Measurements from ENCODE around the gene TCEAL9.

The TCEAL9 gene

GRCh38 chrX:103397707-103398106, 41.4 kb downstream of the TCEAL9 start:
- H3K4me1 ChIP-seq (ENCODE audit: control insufficient read depth in 1 of 2, insufficient read depth in 2 of 2, low read length in 2 of 2) = peaks cover 0 to 8% of the 10 kb centered on the region in 2 experiments
- no peak overlapping the region for H2BK5ac ChIP-seq (ENCODE audit: low read depth, low read length, poor library complexity)
- H3K79me2 ChIP-seq (ENCODE audit: control insufficient read depth, insufficient read depth, low read length, poor library complexity) = no peaks in the 10 kb centered on the region
- H4K8ac ChIP-seq (ENCODE audit: low read depth, low read length) = no peak overlapping the region
- H3K4me2 ChIP-seq (ENCODE audit: low read length) = no peak overlapping the region
- no peak overlapping the region for H4K12ac ChIP-seq (ENCODE audit: low read depth, low read length)
- peak overlapping the region; percentile 37 for H2AK5ac ChIP-seq (ENCODE audit: low read length)
- no peak overlapping the region for H3K23ac ChIP-seq (ENCODE audit: low read length)
- DNase-seq = no peak
- no peak overlapping the region for H3K9ac ChIP-seq (ENCODE audit: low read length)
- H3K4me3 ChIP-seq (ENCODE audit: low read depth, low read length) = no peak overlapping the region
- no peak overlapping the region for H2AFZ ChIP-seq (ENCODE audit: insufficient read depth, low read length, poor library complexity)
- no peaks in the 10 kb centered on the region for H3K27me3 ChIP-seq (ENCODE audit: insufficient read depth, low read length)
- WGBS (ENCODE audit: extremely low coverage, insufficient coverage, insufficient read length) = no CpG with 5 or more reads among the region's 4 CpGs
- H3K36me3 ChIP-seq (ENCODE audit: control insufficient read depth in 1 of 2, insufficient read depth in 2 of 2, low read length in 2 of 2) = no peaks in the 10 kb centered on the region
- no peak overlapping the region for H3K14ac ChIP-seq (ENCODE audit: low read length)
- H3K27ac ChIP-seq (ENCODE audit: low read depth, low read length) = no peak overlapping the region
- H3K79me1 ChIP-seq (ENCODE audit: low read length) = peaks cover 2% of the 10 kb centered on the region
- H2BK120ac ChIP-seq (ENCODE audit: insufficient read depth, low read length, poor library complexity) = no peak overlapping the region
- no peak overlapping the region for H3K18ac ChIP-seq (ENCODE audit: low read length)
- H3K4ac ChIP-seq (ENCODE audit: low read depth, low read length) = no peak overlapping the region
- H4K91ac ChIP-seq (ENCODE audit: low read depth, low read length) = peak overlapping the region; percentile 18
- no peak overlapping the region for H2BK12ac ChIP-seq (ENCODE audit: low read length)
- H3K9me3 ChIP-seq (ENCODE audit: insufficient read depth, low read depth, low read length) = no peaks in the 10 kb centered on the region

- no peak overlapping the region for H2AFZ ChIP-seq (ENCODE audit: insufficient read depth, low read length, poor library complexity)
- H3K18ac ChIP-seq (ENCODE audit: low read length) = no peak overlapping the region
- no peak overlapping the region for H3K4me3 ChIP-seq (ENCODE audit: low read depth, low read length)
- H2BK120ac ChIP-seq (ENCODE audit: insufficient read depth, low read length, poor library complexity) = no peak overlapping the region
- H3K9ac ChIP-seq (ENCODE audit: low read length) = no peak overlapping the region
- no CpG with 5 or more reads among the region's 1 CpG for WGBS (ENCODE audit: extremely low coverage, insufficient coverage, insufficient read length)
- H4K12ac ChIP-seq (ENCODE audit: low read depth, low read length) = no peak overlapping the region
- no peak overlapping the region for H4K91ac ChIP-seq (ENCODE audit: low read depth, low read length)
- H3K27me3 ChIP-seq (ENCODE audit: insufficient read depth, low read length) = no peaks in the 10 kb centered on the region
- H3K23ac ChIP-seq (ENCODE audit: low read length) = no peak overlapping the region
- no peak overlapping the region for H3K4me2 ChIP-seq (ENCODE audit: low read length)
- H4K8ac ChIP-seq (ENCODE audit: low read depth, low read length) = no peak overlapping the region
- H2BK5ac ChIP-seq (ENCODE audit: low read depth, low read length, poor library complexity) = no peak overlapping the region
- H2BK12ac ChIP-seq (ENCODE audit: low read length) = no peak overlapping the region
- no peaks in the 10 kb centered on the region for H3K79me2 ChIP-seq (ENCODE audit: control insufficient read depth, insufficient read depth, low read length, poor library complexity)
- peaks cover 2% of the 10 kb centered on the region for H3K79me1 ChIP-seq (ENCODE audit: low read length)
- H3K9me3 ChIP-seq (ENCODE audit: insufficient read depth, low read depth, low read length) = no peaks in the 10 kb centered on the region
- no peak overlapping the region for H2AK5ac ChIP-seq (ENCODE audit: low read length)
- peak in 1 of 2 donors; percentile 37 for DNase-seq
- no peak overlapping the region for H3K14ac ChIP-seq (ENCODE audit: low read length)
- no peaks in the 10 kb centered on the region for H3K36me3 ChIP-seq (ENCODE audit: control insufficient read depth in 1 of 2, insufficient read depth in 2 of 2, low read length in 2 of 2)
- peaks cover 0 to 8% of the 10 kb centered on the region in 2 experiments for H3K4me1 ChIP-seq (ENCODE audit: control insufficient read depth in 1 of 2, insufficient read depth in 2 of 2, low read length in 2 of 2)
- no peak overlapping the region for H3K27ac ChIP-seq (ENCODE audit: low read depth, low read length)
- no peak overlapping the region for H3K4ac ChIP-seq (ENCODE audit: low read depth, low read length)
Observed at GRCh38 chrX:103398421-103398864, 42.1 kb downstream of the TCEAL9 start.

GRCh38 chrX:103399744-103400143, 43.4 kb downstream of the TCEAL9 start:
- no peak overlapping the region for H2BK12ac ChIP-seq (ENCODE audit: low read length)
- no peaks in the 10 kb centered on the region for H3K36me3 ChIP-seq (ENCODE audit: control insufficient read depth in 1 of 2, insufficient read depth in 2 of 2, low read length in 2 of 2)
- H3K14ac ChIP-seq (ENCODE audit: low read length) = no peak overlapping the region
- no peak overlapping the region for H2AK5ac ChIP-seq (ENCODE audit: low read length)
- H3K4me2 ChIP-seq (ENCODE audit: low read length) = no peak overlapping the region
- H2AFZ ChIP-seq (ENCODE audit: insufficient read depth, low read length, poor library complexity) = no peak overlapping the region
- H3K79me1 ChIP-seq (ENCODE audit: low read length) = peaks cover 3% of the 10 kb centered on the region
- no peak overlapping the region for H3K4ac ChIP-seq (ENCODE audit: low read depth, low read length)
- H3K9me3 ChIP-seq (ENCODE audit: insufficient read depth, low read depth, low read length) = no peaks in the 10 kb centered on the region
- no peak overlapping the region for H4K12ac ChIP-seq (ENCODE audit: low read depth, low read length)
- H3K27me3 ChIP-seq (ENCODE audit: insufficient read depth, low read length) = no peaks in the 10 kb centered on the region
- no peak overlapping the region for H2BK120ac ChIP-seq (ENCODE audit: insufficient read depth, low read length, poor library complexity)
- H3K4me3 ChIP-seq (ENCODE audit: low read depth, low read length) = no peak overlapping the region
- no peak overlapping the region for H4K8ac ChIP-seq (ENCODE audit: low read depth, low read length)
- peaks cover 0 to 8% of the 10 kb centered on the region in 2 experiments for H3K4me1 ChIP-seq (ENCODE audit: control insufficient read depth in 1 of 2, insufficient read depth in 2 of 2, low read length in 2 of 2)
- no CpG with 5 or more reads among the region's 1 CpG for WGBS (ENCODE audit: extremely low coverage, insufficient coverage, insufficient read length)
- H4K91ac ChIP-seq (ENCODE audit: low read depth, low read length) = no peak overlapping the region
- no peak overlapping the region for H3K9ac ChIP-seq (ENCODE audit: low read length)
- H3K79me2 ChIP-seq (ENCODE audit: control insufficient read depth, insufficient read depth, low read length, poor library complexity) = no peaks in the 10 kb centered on the region
- no peak for DNase-seq
- H3K23ac ChIP-seq (ENCODE audit: low read length) = no peak overlapping the region
- H3K18ac ChIP-seq (ENCODE audit: low read length) = no peak overlapping the region
- H3K27ac ChIP-seq (ENCODE audit: low read depth, low read length) = no peak overlapping the region
- no peak overlapping the region for H2BK5ac ChIP-seq (ENCODE audit: low read depth, low read length, poor library complexity)

- Histone ChIP-seq H2BK12ac (ENCODE audit: low read length) (no peak overlapping the region), H3K18ac (ENCODE audit: low read length) (no peak overlapping the region), H3K23ac (ENCODE audit: low read length) (no peak overlapping the region), H3K14ac (ENCODE audit: low read length) (no peak overlapping the region), H3K27me3 (ENCODE audit: insufficient read depth, low read length) (no peaks in the 10 kb centered on the region), H2AFZ (ENCODE audit: insufficient read depth, low read length, poor library complexity) (no peak overlapping the region), H3K36me3 (ENCODE audit: control insufficient read depth in 1 of 2, insufficient read depth in 2 of 2, low read length in 2 of 2) (no peaks in the 10 kb centered on the region), H4K8ac (ENCODE audit: low read depth, low read length) (no peak overlapping the region), H3K79me1 (ENCODE audit: low read length) (peaks cover 4% of the 10 kb centered on the region), H3K4me2 (ENCODE audit: low read length) (no peak overlapping the region), H4K91ac (ENCODE audit: low read depth, low read length) (no peak overlapping the region), H2BK120ac (ENCODE audit: insufficient read depth, low read length, poor library complexity) (no peak overlapping the region), H3K9ac (ENCODE audit: low read length) (no peak overlapping the region), H2AK5ac (ENCODE audit: low read length) (no peak overlapping the region), H4K12ac (ENCODE audit: low read depth, low read length) (no peak overlapping the region), H3K4ac (ENCODE audit: low read depth, low read length) (no peak overlapping the region), H3K9me3 (ENCODE audit: insufficient read depth, low read depth, low read length) (no peaks in the 10 kb centered on the region), H3K4me1 (ENCODE audit: control insufficient read depth in 1 of 2, insufficient read depth in 2 of 2, low read length in 2 of 2) (peaks cover 0 to 8% of the 10 kb centered on the region in 2 experiments), H3K27ac (ENCODE audit: low read depth, low read length) (no peak overlapping the region), H2BK5ac (ENCODE audit: low read depth, low read length, poor library complexity) (no peak overlapping the region), H3K4me3 (ENCODE audit: low read depth, low read length) (no peak overlapping the region), H3K79me2 (ENCODE audit: control insufficient read depth, insufficient read depth, low read length, poor library complexity) (no peaks in the 10 kb centered on the region)
- no peak for DNase-seq
- no CpG with 5 or more reads among the region's 1 CpG for WGBS (ENCODE audit: extremely low coverage, insufficient coverage, insufficient read length)
Observed at GRCh38 chrX:103400931-103401330, 44.6 kb downstream of the TCEAL9 start.

All from trophoblast cell (in vitro differentiated cells and primary cell).